ENCODE data around the gene MRPL12. TPM values are rescaled to one million over a fixed set of nuclear protein-coding genes. Genes with fewer than 3 reads are reported as not detected.
A peak's percentile ranks its signal among the peaks of the same experiment; 100 is the strongest.

Gene MRPL12
- total RNA-seq, 1 donor from 2014 or later: 35.0 TPM

- no peak for TF ChIP-seq CTCF (IDR thresholded peaks at IDR 0.05)
- intact Hi-C loops (cut with DNase I): no loop called here
- DNase-seq (peak; percentile 41), ATAC-seq (peak; percentile 23 to 42)
- Histone ChIP-seq H3K4me3 (no peak overlapping the region), H3K27me3 (ENCODE audit: low read depth) (peaks cover 14% of the 10 kb centered on the region), H3K4me1 (peaks cover 4% of the 10 kb centered on the region), H3K36me3 (no peaks in the 10 kb centered on the region), H3K9me3 (no peaks in the 10 kb centered on the region), H3K27ac (no peak overlapping the region)
Measured at GRCh38 chr17:81741594-81742452, 38.7 kb downstream of the MRPL12 start.

Small RNA genes lying within 50 kb of the gene (microRNA-seq; reads per million reads assigned to microRNA genes)
- gene MIR6786 (ENCODE audit: borderline number of aligned reads): not detected

Other genes starting within 250 kb of the MRPL12 start
- 1,821 TPM for gene ACTG1, start 190.6 kb upstream of the MRPL12 start, total RNA-seq
- gene FSCN2, start 175.0 kb upstream of the MRPL12 start, total RNA-seq: 3.3 TPM
- gene FAAP100, start 151.0 kb upstream of the MRPL12 start, total RNA-seq: 26.0 TPM
- gene NPLOC4, start 66.3 kb upstream of the MRPL12 start, total RNA-seq: 69.6 TPM
- 1.1 TPM for gene TSPAN10, start 66.2 kb upstream of the MRPL12 start, total RNA-seq
- gene PDE6G, start 46.8 kb upstream of the MRPL12 start, total RNA-seq: 2.0 TPM
- gene OXLD1, start 36.8 kb upstream of the MRPL12 start, total RNA-seq: 29.7 TPM
- gene CCDC137, start 36.6 kb upstream of the MRPL12 start, total RNA-seq: 12.8 TPM
- gene ARL16, start 19.6 kb upstream of the MRPL12 start, total RNA-seq: 19.0 TPM
- 92.0 TPM for gene HGS, start 19.4 kb upstream of the MRPL12 start, total RNA-seq
- gene SLC25A10, start 8.9 kb downstream of the MRPL12 start, total RNA-seq: 7.3 TPM
- not detected for gene GCGR, start 100.8 kb downstream of the MRPL12 start, total RNA-seq
- 69.2 TPM for gene MCRIP1, start 129.9 kb downstream of the MRPL12 start, total RNA-seq
- gene PPP1R27, start 131.7 kb downstream of the MRPL12 start, total RNA-seq: not detected
- 432 TPM for gene P4HB, start 157.2 kb downstream of the MRPL12 start, total RNA-seq
- 331 TPM for gene ARHGDIA, start 168.0 kb downstream of the MRPL12 start, total RNA-seq
- gene ALYREF, start 188.2 kb downstream of the MRPL12 start, total RNA-seq: 42.7 TPM
- gene ANAPC11, start 188.4 kb downstream of the MRPL12 start, total RNA-seq: 81.9 TPM
- gene NPB, start 198.9 kb downstream of the MRPL12 start, total RNA-seq: 0.71 TPM
- 39.7 TPM for gene PCYT2, start 208.0 kb downstream of the MRPL12 start, total RNA-seq
- 32.8 TPM for gene SIRT7, start 214.8 kb downstream of the MRPL12 start, total RNA-seq
- gene MAFG, start 224.4 kb downstream of the MRPL12 start, total RNA-seq: 30.7 TPM
- 23.0 TPM for gene PYCR1, start 233.9 kb downstream of the MRPL12 start, total RNA-seq
- gene MYADML2, start 243.9 kb downstream of the MRPL12 start, total RNA-seq: not detected

Data from lower lobe of right lung (tissue), 2 donors.